Effector CD8-positive, alpha-beta T cell (primary cell): ENCODE measurements around the gene RPS6KB2.
"Not testable (repeated sequence)": the region's sequence is repeated elsewhere in the genome, so short reads cannot be mapped to it uniquely, and the experiment has no call there.

ENCODE experiments used
- DNase-seq: peaks from one replicate; lab custom pipeline; 2025; lab: John Stamatoyannopoulos, UW

The RPS6KB2 gene

GRCh38 chr11:67466962-67467771 lies 38.9 kb downstream of the RPS6KB2 start:
- no peak for DNase-seq

GRCh38 chr11:67468056-67468455 lies 39.8 kb downstream of the RPS6KB2 start:
- no peak for DNase-seq

- no peak for DNase-seq
Observed at GRCh38 chr11:67468456-67468758, 40.1 kb downstream of the RPS6KB2 start.

GRCh38 chr11:67468759-67469507 lies 40.6 kb downstream of the RPS6KB2 start, which contains the start of gene TMEM134:
TSS of gene TMEM134 (minus strand) at chr11:67469251. CDS start at chr11:67469192, 59 bp downstream.
- DNase-seq = peak; percentile 88

- DNase-seq = no peak
Observed at GRCh38 chr11:67469508-67469811, 41.2 kb downstream of the RPS6KB2 start.

- no peak for DNase-seq
Observed at GRCh38 chr11:67470337-67471002, 42.2 kb downstream of the RPS6KB2 start.

GRCh38 chr11:67472882-67473281 lies 44.6 kb downstream of the RPS6KB2 start:
- no peak for DNase-seq

GRCh38 chr11:67476692-67477091 lies 48.4 kb downstream of the RPS6KB2 start:
- DNase-seq = not testable (repeated sequence)

- not testable (repeated sequence) for DNase-seq
Observed at GRCh38 chr11:67477344-67478050, 49.2 kb downstream of the RPS6KB2 start.

- no peak for DNase-seq
Observed at GRCh38 chr11:67482275-67482826, 54.1 kb downstream of the RPS6KB2 start.

- peak; percentile 96 for DNase-seq
Observed at GRCh38 chr11:67482827-67483798, 54.8 kb downstream of the RPS6KB2 start, which contains the start of gene AIP. TSS of gene AIP (plus strand) at chr11:67483026. CDS start at chr11:67483159, 133 bp downstream.

- DNase-seq = peak; percentile 23
Observed at GRCh38 chr11:67483831-67484665, 55.8 kb downstream of the RPS6KB2 start.

- peak; percentile 46 for DNase-seq
Observed at GRCh38 chr11:67484847-67485311, 56.6 kb downstream of the RPS6KB2 start.
